Stomach (tissue), 9 donors: Measurements from ENCODE around the gene SMIM35. TPM values are rescaled to one million over a fixed set of nuclear protein-coding genes. Genes with fewer than 3 reads are reported as not detected.

Experiments used
- DNase-seq, 2 donors: peaks; one replicate each; pipeline versions ENCODE4 v3.0.0 to v3.0.0-alpha.2; 2013 to 2019
- H3K27ac ChIP-seq, 5 donors: fragments of 200-600 bp in 4 of 5; sonication (generic) in 4 of 5; one replicate each; pipeline ENCODE4 v1.5.1; 2013 to 2019; ENCODE audit warnings: mild to moderate bottlenecking in 1 of 5, moderate library complexity in 1 of 5
- H3K27me3 ChIP-seq, 3 donors: fragments of 200-600 bp; sonication (generic); one replicate each; pipeline ENCODE4 v1.5.1; 2017 to 2019; ENCODE audit warnings: mixed run types in 1 of 3
- H3K36me3 ChIP-seq, 4 donors: fragments of 200-600 bp; sonication (generic); 1 replicate in 3 of 4; 2 replicates in 1 of 4; pipeline ENCODE4 v1.5.1; 2016 to 2019
- H3K4me1 ChIP-seq, 4 donors: fragments of 200-600 bp; sonication (generic); one replicate each; pipeline ENCODE4 v1.5.1; 2016 to 2019
- H3K4me3 ChIP-seq, 4 donors: fragments of 200-600 bp; sonication (generic) in 3 of 4; one replicate each; pipeline ENCODE4 v1.5.1; 2016 to 2019; ENCODE audit warnings: mild to moderate bottlenecking in 1 of 4
- H3K9me3 ChIP-seq, 4 donors: fragments of 200-600 bp; sonication (generic); one replicate each; pipeline ENCODE4 v1.5.1; 2016 to 2019
- CTCF ChIP-seq, 7 experiments: fragments of 450-650 bp in 4 of 7; fragments of 200-600 bp in 3 of 7; sonication (generic) in 3 of 7; IDR thresholded peaks; one replicate each; pipeline ENCODE4 v1.5.1; 2016 to 2019; ENCODE audit warnings: antibody characterized with exemption in 7 of 7, control low read depth in 2 of 7, mild to moderate bottlenecking in 1 of 7
- EP300 ChIP-seq: sonication (generic); formaldehyde crosslinking; IDR thresholded peaks from one replicate; pipeline ENCODE4 v1.6.1; 2017; ENCODE audit warnings: antibody characterized with exemption
- POLR2A ChIP-seq, 4 donors: fragments of 450-650 bp; IDR thresholded peaks; one replicate each; pipeline ENCODE4 v1.6.1; 2016; ENCODE audit warnings: antibody characterized with exemption in 4 of 4, control low read depth in 2 of 4, mild to moderate bottlenecking in 1 of 4, moderate library complexity in 1 of 4
- POLR2AphosphoS5 ChIP-seq, 3 donors: sonication (generic); formaldehyde crosslinking; IDR thresholded peaks; one replicate each; pipeline ENCODE4 v1.6.1; 2016; ENCODE audit warnings: antibody characterized with exemption in 3 of 3
- WGBS, 5 donors: extraction: QIAGEN DNeasy Blood & Tissue Kit in 3 of 5; methylation state at CpG; one replicate each; pipeline versions ENCODE4 v1.1.5 to v1.1.7; 2013 to 2018; 5-methylcytosine and 5-hydroxymethylcytosine counted together
- intact Hi-C: fragments of 100-400 bp; cut with DNase I; formaldehyde crosslinking; loops from one replicate; pipeline ENCODE4 v1.15.1; 2023; ENCODE audit warnings: low total_unique reads
- polyA plus RNA-seq, 3 donors: library from polyadenylated mRNA; stranded (reverse); fragments of 200-250 nt; gene quantifications; one replicate each; pipeline ENCODE4 v1.2.3, GENCODE V29; 2013
- total RNA-seq, 5 donors: library from RNA; depleted of rRNA; stranded (reverse); fragments of >200 nt; gene quantifications; one replicate each; pipeline versions ENCODE4 v1.1.0 to v1.2.3, GENCODE V29; 2014 to 2016
- donor health status: healthy with polysubstance abuse.
- donor health status: Bipolar disorder and iron deficiency.
- donor health status: healthy.

Gene SMIM35
- total and polyA plus RNA-seq, 8 donors: 0.03 TPM; not detected in 7

GRCh38 chr11:118100691-118101232 is 14.0 kb upstream of the SMIM35 start:
- Histone ChIP-seq H3K36me3 (no peaks in the 10 kb centered on the region), H3K4me1 (no peaks in the 10 kb centered on the region), H3K27me3 (peaks cover 0 to 13% (median 0%) of the 10 kb centered on the region in 3 donors), H3K4me3 (no peak overlapping the region), H3K27ac (no peak overlapping the region), H3K9me3 (no peaks in the 10 kb centered on the region)
- TF ChIP-seq EP300: no peak
- TF ChIP-seq POLR2A (IDR thresholded peaks at IDR 0.05): no peak
- TF ChIP-seq CTCF (IDR thresholded peaks at IDR 0.05): no peak
- TF ChIP-seq POLR2AphosphoS5 (IDR thresholded peaks at IDR 0.05): no peak
- no peak for DNase-seq
- WGBS, 5 donors: 50 to 65% (median 57%) methylated on average over 3 of the region's 3 CpGs
- intact Hi-C loops: no loop called here

- no peak for DNase-seq
- Histone ChIP-seq H3K27ac (no peak overlapping the region), H3K4me3 (no peak overlapping the region), H3K9me3 (no peaks in the 10 kb centered on the region), H3K27me3 (peaks cover 0 to 13% (median 0%) of the 10 kb centered on the region in 3 donors), H3K36me3 (no peaks in the 10 kb centered on the region), H3K4me1 (no peaks in the 10 kb centered on the region)
- TF ChIP-seq POLR2A (IDR thresholded peaks at IDR 0.05) (no peak), POLR2AphosphoS5 (IDR thresholded peaks at IDR 0.05) (no peak), EP300 (no peak), CTCF (IDR thresholded peaks at IDR 0.05) (no peak)
- WGBS, 5 donors: 83 to 87% (median 86%) methylated on average over 10 of the region's 10 CpGs
- intact Hi-C loops: no loop called here
Observed at GRCh38 chr11:118099838-118100556, 13.2 kb upstream of the SMIM35 start.

- no peaks in the 10 kb centered on the region for H3K36me3 ChIP-seq
- 78 to 85% (median 80%) methylated on average over 10 to 11 of the region's 11 CpGs for WGBS, 5 donors
- TF ChIP-seq CTCF (IDR thresholded peaks at IDR 0.05) (no peak), POLR2AphosphoS5 (IDR thresholded peaks at IDR 0.05) (no peak), EP300 (no peak), POLR2A (IDR thresholded peaks at IDR 0.05) (no peak)
- H3K4me3 ChIP-seq: no peak overlapping the region
- no peaks in the 10 kb centered on the region for H3K9me3 ChIP-seq
- no peaks in the 10 kb centered on the region for H3K4me1 ChIP-seq
- H3K27me3 ChIP-seq: peaks cover 0 to 7% (median 0%) of the 10 kb centered on the region in 3 donors
- no peak for DNase-seq
- no peak overlapping the region for H3K27ac ChIP-seq
- intact Hi-C loops: no loop called here
Observed at GRCh38 chr11:118098996-118099837, 12.5 kb upstream of the SMIM35 start.

GRCh38 chr11:118095967-118096367 is 9.2 kb upstream of the SMIM35 start:
- TF ChIP-seq POLR2AphosphoS5 (IDR thresholded peaks at IDR 0.05) (no peak), EP300 (no peak), POLR2A (IDR thresholded peaks at IDR 0.05) (no peak), CTCF (IDR thresholded peaks at IDR 0.05) (no peak)
- Histone ChIP-seq H3K9me3 (no peaks in the 10 kb centered on the region), H3K4me3 (no peak overlapping the region), H3K27me3 (peaks cover 0 to 5% (median 0%) of the 10 kb centered on the region in 3 donors), H3K36me3 (no peaks in the 10 kb centered on the region), H3K4me1 (peaks cover 0 to 4% (median 0%) of the 10 kb centered on the region in 4 donors), H3K27ac (no peak overlapping the region)
- WGBS, 5 donors: 0 to 49% (median 10%) methylated on average over 1 of the region's 1 CpG
- DNase-seq: no peak
- intact Hi-C loops: no loop called here
